ENCODE data around the gene S1PR1.

DNA sequence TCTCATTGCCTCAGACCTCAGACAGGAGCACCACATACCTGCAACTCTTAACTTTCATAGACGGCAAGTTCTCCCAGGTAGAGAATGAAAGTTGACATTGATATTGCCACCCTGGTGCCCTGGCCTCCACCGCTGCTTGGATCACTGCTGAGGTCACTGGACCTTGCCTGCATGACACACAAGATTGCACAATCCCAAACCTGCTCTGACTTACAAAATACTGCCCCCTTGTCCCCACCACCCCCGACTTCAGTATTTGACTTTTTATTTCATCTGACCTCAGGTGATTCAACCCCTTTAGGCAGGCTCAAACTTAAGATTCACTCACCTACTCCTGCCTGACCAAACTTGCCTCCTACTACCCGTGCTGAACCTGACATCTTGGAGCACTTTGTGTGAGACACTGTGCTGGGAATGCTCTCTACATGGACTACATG lies 43.1 kb upstream of the S1PR1 start:
- no peak for TF ChIP-seq ZNF484 (CRISPR knock-in tag; IDR thresholded peaks at IDR 0.05; ENCODE audit: borderline replicate concordance, low read depth)
- no peak for TF ChIP-seq ZNF354B (CRISPR knock-in tag; IDR thresholded peaks at IDR 0.05)
- TF ChIP-seq, protein P1, sequence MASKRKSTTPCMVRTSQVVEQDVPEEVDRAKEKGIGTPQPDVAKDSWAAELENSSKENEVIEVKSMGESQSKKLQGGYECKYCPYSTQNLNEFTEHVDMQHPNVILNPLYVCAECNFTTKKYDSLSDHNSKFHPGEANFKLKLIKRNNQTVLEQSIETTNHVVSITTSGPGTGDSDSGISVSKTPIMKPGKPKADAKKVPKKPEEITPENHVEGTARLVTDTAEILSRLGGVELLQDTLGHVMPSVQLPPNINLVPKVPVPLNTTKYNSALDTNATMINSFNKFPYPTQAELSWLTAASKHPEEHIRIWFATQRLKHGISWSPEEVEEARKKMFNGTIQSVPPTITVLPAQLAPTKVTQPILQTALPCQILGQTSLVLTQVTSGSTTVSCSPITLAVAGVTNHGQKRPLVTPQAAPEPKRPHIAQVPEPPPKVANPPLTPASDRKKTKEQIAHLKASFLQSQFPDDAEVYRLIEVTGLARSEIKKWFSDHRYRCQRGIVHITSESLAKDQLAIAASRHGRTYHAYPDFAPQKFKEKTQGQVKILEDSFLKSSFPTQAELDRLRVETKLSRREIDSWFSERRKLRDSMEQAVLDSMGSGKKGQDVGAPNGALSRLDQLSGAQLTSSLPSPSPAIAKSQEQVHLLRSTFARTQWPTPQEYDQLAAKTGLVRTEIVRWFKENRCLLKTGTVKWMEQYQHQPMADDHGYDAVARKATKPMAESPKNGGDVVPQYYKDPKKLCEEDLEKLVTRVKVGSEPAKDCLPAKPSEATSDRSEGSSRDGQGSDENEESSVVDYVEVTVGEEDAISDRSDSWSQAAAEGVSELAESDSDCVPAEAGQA (IDR thresholded peaks at IDR 0.05; ENCODE audit: low read depth) = no peak
- TF ChIP-seq, protein P1 (CRISPR knock-in tag; IDR thresholded peaks at IDR 0.05; ENCODE audit: borderline replicate concordance) = no peak
- TF ChIP-seq ZNF33A (CRISPR knock-in tag; IDR thresholded peaks at IDR 0.05; ENCODE audit: borderline replicate concordance) = no peak
- TF ChIP-seq ZNF180 (CRISPR knock-in tag; IDR thresholded peaks at IDR 0.05; ENCODE audit: borderline replicate concordance, low read depth) = no peak
- TF ChIP-seq KAT7 (CRISPR knock-in tag; IDR thresholded peaks at IDR 0.05; ENCODE audit: borderline replicate concordance) = no peak
- no peak for TF ChIP-seq ZNF569 (CRISPR knock-in tag; IDR thresholded peaks at IDR 0.05; ENCODE audit: borderline replicate concordance)
- TF ChIP-seq DR1 (CRISPR knock-in tag; IDR thresholded peaks at IDR 0.05) = no peak
